Lower lobe of right lung (tissue), 2 donors: ENCODE data around the gene ARMH4. TPM values are rescaled to one million over a fixed set of nuclear protein-coding genes. Genes with fewer than 3 reads are reported as not detected.

Experiments used
- ATAC-seq, 2 donors: fragments of 200-7000 bp; cut with Tn5 transposase; one replicate each; pipeline ENCODE4 v1.9.1; 2020 to 2022; ENCODE audit warnings: mild to moderate bottlenecking in 2 of 2, moderate library complexity in 2 of 2
- DNase-seq: peaks from one replicate; pipeline ENCODE4 v3.0.0-alpha.2; 2020
- H3K27ac ChIP-seq: fragments of 200-600 bp; one replicate; pipeline ENCODE4 v1.8.0; 2022
- H3K27me3 ChIP-seq: fragments of 200-600 bp; one replicate; pipeline ENCODE4 v1.8.0; 2022; ENCODE audit warnings: low read depth
- H3K36me3 ChIP-seq: fragments of 200-600 bp; one replicate; pipeline ENCODE4 v1.8.0; 2022; ENCODE audit warnings: mild to moderate bottlenecking
- H3K4me1 ChIP-seq: fragments of 200-600 bp; one replicate; pipeline ENCODE4 v1.8.0; 2022
- H3K4me3 ChIP-seq: fragments of 200-600 bp; one replicate; pipeline ENCODE4 v1.8.0; 2022; ENCODE audit warnings: mild to moderate bottlenecking
- H3K9me3 ChIP-seq: fragments of 200-600 bp; one replicate; pipeline ENCODE4 v1.8.0; 2022
- intact Hi-C: fragments of 100-400 bp; cut with DNase I; formaldehyde crosslinking; loops from one replicate; pipeline ENCODE4 v1.11.0; 2022
- total RNA-seq: library from RNA; stranded (reverse); fragmentation: NEBNext Ultra II Directional; extraction: Animal tissue kit (Norgen Biotek cat#: 25700); gene quantifications from one replicate; pipeline ENCODE4 v1.2.1, GENCODE V29; 2021
- TF ChIP-seq, protein P1 (sequence below): fragments of 200-600 bp; IDR thresholded peaks from one replicate; pipeline ENCODE4 v1.8.0; 2022; ENCODE audit warnings: antibody characterized with exemption, mild to moderate bottlenecking
- donor health status: DM: no; HTN: yes; CAD: no; lungs with severe emphysema.

Gene ARMH4
- total RNA-seq, 1 donor from 2014 or later = 2.1 TPM

DNA sequence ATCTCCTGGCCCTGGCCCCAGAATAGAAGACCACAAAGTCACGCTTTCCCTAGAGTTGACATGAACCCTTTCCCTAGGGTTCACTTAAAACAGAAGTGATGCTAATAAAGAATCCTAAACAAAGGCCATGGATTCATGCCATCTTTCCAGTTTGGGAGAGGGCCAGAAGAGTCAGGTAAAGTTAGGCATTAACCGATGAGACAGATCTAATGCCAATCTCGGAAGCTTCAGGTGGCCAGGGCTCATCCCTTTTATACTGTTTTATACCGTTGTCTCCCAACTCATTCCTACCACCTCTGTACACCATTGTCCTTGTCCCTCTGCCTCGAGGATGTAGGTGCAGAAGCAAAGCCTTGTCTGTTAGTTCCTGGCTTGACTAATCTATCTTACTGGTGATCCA lies 25.1 kb upstream of the ARMH4 start:
- intact Hi-C loops = no loop called here
- Histone ChIP-seq H3K4me1 (no peaks in the 10 kb centered on the region), H3K27ac (no peak overlapping the region), H3K4me3 (no peak overlapping the region), H3K9me3 (no peaks in the 10 kb centered on the region), H3K36me3 (no peaks in the 10 kb centered on the region), H3K27me3 (no peaks in the 10 kb centered on the region)
- DNase-seq (no peak), ATAC-seq (no peak)
- TF ChIP-seq, protein P1, sequence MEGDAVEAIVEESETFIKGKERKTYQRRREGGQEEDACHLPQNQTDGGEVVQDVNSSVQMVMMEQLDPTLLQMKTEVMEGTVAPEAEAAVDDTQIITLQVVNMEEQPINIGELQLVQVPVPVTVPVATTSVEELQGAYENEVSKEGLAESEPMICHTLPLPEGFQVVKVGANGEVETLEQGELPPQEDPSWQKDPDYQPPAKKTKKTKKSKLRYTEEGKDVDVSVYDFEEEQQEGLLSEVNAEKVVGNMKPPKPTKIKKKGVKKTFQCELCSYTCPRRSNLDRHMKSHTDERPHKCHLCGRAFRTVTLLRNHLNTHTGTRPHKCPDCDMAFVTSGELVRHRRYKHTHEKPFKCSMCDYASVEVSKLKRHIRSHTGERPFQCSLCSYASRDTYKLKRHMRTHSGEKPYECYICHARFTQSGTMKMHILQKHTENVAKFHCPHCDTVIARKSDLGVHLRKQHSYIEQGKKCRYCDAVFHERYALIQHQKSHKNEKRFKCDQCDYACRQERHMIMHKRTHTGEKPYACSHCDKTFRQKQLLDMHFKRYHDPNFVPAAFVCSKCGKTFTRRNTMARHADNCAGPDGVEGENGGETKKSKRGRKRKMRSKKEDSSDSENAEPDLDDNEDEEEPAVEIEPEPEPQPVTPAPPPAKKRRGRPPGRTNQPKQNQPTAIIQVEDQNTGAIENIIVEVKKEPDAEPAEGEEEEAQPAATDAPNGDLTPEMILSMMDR = no peak

DNA sequence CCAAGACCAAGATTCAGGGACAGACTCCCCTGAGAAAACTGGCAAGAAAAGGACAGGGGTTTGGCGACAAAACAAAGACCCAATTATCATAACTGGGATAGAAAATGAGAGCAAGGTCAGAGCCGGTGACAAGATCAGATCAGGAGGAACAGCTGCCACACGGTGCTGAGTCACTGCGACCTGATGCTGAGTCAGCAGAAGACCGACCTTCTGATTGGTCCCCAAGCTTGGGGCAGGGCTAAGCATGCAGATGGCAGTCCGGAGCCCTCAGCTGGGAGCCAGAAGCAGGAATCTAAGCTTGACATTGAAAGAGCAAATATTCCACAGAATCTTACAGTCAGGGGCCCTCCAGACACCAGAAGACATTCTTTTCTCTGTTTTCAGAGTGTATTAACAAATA lies 19.1 kb upstream of the ARMH4 start:
- no peaks in the 10 kb centered on the region for H3K4me1 ChIP-seq
- intact Hi-C loops = no loop called here
- ATAC-seq = peak; percentile 92 to 96
- no peak overlapping the region for H3K4me3 ChIP-seq
- H3K9me3 ChIP-seq = no peaks in the 10 kb centered on the region
- H3K27ac ChIP-seq = no peak overlapping the region
- peak; percentile 77 for DNase-seq
- TF ChIP-seq, protein P1 = no peak
- no peaks in the 10 kb centered on the region for H3K27me3 ChIP-seq
- no peaks in the 10 kb centered on the region for H3K36me3 ChIP-seq

DNA sequence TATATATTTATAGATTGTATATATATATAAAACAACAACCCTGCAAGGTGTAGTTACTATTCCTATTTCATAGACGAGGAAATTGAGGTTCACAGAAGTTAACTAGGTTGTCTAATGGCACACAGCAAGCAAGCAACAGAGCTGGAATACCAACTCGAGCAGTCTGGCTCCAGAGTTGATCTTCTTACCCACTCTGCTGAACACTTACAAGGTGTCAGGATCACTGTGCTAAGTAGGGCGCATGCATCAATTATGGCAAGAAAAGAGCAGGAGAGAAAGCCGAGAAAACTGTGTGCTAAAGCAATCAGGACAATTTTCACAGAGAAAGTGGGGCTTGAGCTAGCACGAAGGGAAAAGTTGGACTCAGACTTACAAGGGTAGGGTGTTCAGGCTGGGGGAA lies 15.9 kb upstream of the ARMH4 start:
- intact Hi-C loops = no loop called here
- Histone ChIP-seq H3K27me3 (no peaks in the 10 kb centered on the region), H3K9me3 (no peaks in the 10 kb centered on the region), H3K27ac (no peak overlapping the region), H3K36me3 (no peaks in the 10 kb centered on the region), H3K4me1 (no peaks in the 10 kb centered on the region), H3K4me3 (no peak overlapping the region)
- TF ChIP-seq, protein P1 = no peak
- no peak for DNase-seq
- ATAC-seq = no peak

DNA sequence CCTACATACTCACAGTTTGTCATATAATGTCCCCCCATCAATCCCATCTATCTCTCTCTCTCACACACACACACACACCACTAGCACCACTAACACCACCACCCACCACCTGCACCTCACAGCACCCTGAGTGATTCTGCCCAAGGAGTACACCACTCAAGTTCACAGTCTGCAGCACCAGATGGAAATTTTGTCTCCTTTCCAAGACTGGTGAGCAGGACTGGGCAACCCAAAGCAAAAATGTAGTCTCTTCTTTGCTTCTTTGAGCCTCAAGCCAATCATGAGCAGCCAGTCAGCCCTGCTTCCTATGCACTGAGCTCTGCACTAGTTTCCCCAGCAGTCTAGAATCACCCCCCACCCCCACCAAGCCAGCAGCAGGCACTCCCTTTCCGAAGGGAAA lies 15.0 kb upstream of the ARMH4 start:
- no peak overlapping the region for H3K4me3 ChIP-seq
- H3K27ac ChIP-seq = no peak overlapping the region
- no peaks in the 10 kb centered on the region for H3K4me1 ChIP-seq
- TF ChIP-seq, protein P1 = no peak
- H3K36me3 ChIP-seq = no peaks in the 10 kb centered on the region
- H3K27me3 ChIP-seq = no peaks in the 10 kb centered on the region
- intact Hi-C loops = no loop called here
- no peak for ATAC-seq
- no peaks in the 10 kb centered on the region for H3K9me3 ChIP-seq
- DNase-seq = no peak

DNA sequence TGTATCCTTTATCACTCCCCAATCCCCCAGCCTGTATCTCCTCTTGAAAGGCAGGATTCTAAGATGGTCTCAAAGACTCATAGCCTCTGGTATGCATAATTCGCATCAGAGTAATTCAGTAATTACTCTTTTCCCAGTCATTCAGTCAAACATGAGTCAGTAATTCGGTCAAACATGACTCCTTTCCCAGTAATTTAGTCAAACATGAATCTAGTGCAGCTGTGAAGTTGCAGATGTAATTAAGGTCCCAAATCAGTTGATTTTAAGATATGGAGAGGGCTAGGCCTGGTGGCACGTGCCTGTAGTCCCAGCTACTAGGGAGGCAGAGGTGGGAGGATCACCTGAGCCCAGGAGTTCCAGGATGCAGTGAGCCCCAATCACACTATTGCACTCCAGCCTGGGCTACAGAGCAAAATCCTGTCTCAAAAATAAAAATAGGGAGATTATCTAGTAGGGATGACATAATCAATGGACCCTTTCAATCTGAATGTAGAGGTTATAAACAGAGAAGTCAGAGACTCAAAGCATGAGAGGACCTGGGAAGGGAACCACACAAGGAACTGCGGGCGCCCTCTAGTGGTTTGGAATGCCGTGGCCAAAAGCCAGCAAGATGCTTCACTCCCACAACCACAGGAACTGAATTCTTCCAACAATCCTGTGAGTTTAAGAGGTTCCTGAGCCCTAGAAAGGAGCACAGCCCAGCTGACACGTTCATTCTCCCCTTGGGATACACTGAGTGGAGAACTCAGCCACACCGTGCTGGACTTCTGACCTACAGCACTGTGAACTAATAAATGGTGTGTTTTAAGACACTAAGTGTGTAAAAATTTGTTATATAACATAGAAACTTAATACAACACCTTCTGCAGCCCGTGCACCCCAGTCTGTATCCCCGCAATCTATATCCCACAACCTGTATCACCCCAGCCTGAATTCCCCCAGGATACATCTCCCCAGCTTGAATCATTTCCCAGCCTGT lies 14.3 kb upstream of the ARMH4 start:
- TF ChIP-seq, protein P1 = peak; percentile 96
- H3K4me1 ChIP-seq = no peaks in the 10 kb centered on the region
- intact Hi-C loops = no loop called here
- no peaks in the 10 kb centered on the region for H3K27me3 ChIP-seq
- H3K9me3 ChIP-seq = no peaks in the 10 kb centered on the region
- H3K36me3 ChIP-seq = no peaks in the 10 kb centered on the region
- DNase-seq = peak; percentile 88
- no peak overlapping the region for H3K4me3 ChIP-seq
- peak; percentile 83 to 84 for ATAC-seq
- no peak overlapping the region for H3K27ac ChIP-seq
